ENCODE measurements around the gene HDAC11.
A peak's percentile ranks its signal among the peaks of the same experiment; 100 is the strongest.
"Not testable (repeated sequence)": the region's sequence is repeated elsewhere in the genome, so short reads cannot be mapped to it uniquely, and the experiment has no call there.

HDAC11 gene

GRCh38 chr3:13493867-13494441, 13.8 kb downstream of the HDAC11 start:
- no peak for DNase-seq

- DNase-seq = peak; percentile 2
Measured at GRCh38 chr3:13494463-13495350, 14.6 kb downstream of the HDAC11 start.

- no peak for DNase-seq
Measured at GRCh38 chr3:13495351-13495813, 15.3 kb downstream of the HDAC11 start.

GRCh38 chr3:13495921-13496723, 16.0 kb downstream of the HDAC11 start:
- DNase-seq = peak; percentile 67

- DNase-seq = no peak
Measured at GRCh38 chr3:13496879-13497278, 16.8 kb downstream of the HDAC11 start.

- DNase-seq = no peak
Measured at GRCh38 chr3:13497386-13497785, 17.3 kb downstream of the HDAC11 start.

- DNase-seq = no peak
Measured at GRCh38 chr3:13498354-13499060, 18.4 kb downstream of the HDAC11 start.

GRCh38 chr3:13499246-13499645, 19.1 kb downstream of the HDAC11 start:
- DNase-seq = not testable (repeated sequence)

- DNase-seq = no peak
Measured at GRCh38 chr3:13500133-13500885, 20.2 kb downstream of the HDAC11 start.

GRCh38 chr3:13501056-13501455, 20.9 kb downstream of the HDAC11 start:
- no peak for DNase-seq

- no peak for DNase-seq
Measured at GRCh38 chr3:13501521-13501920, 21.4 kb downstream of the HDAC11 start.

- no peak for DNase-seq
Measured at GRCh38 chr3:13501958-13502790, 22.1 kb downstream of the HDAC11 start.

- DNase-seq = no peak
Measured at GRCh38 chr3:13502791-13503060, 22.6 kb downstream of the HDAC11 start.

GRCh38 chr3:13504161-13504831, 24.2 kb downstream of the HDAC11 start:
- no peak for DNase-seq

- no peak for DNase-seq
Measured at GRCh38 chr3:13505147-13506130, 25.3 kb downstream of the HDAC11 start.

- no peak for DNase-seq
Measured at GRCh38 chr3:13506239-13506638, 26.1 kb downstream of the HDAC11 start.

- DNase-seq = no peak
Measured at GRCh38 chr3:13506680-13507079, 26.6 kb downstream of the HDAC11 start.

- no peak for DNase-seq
Measured at GRCh38 chr3:13507247-13507569, 27.1 kb downstream of the HDAC11 start.

GRCh38 chr3:13507570-13508339, 27.6 kb downstream of the HDAC11 start:
- DNase-seq = no peak
